A673 (cell line): ENCODE results near the gene POLR1A. TPM values are rescaled to one million over a fixed set of nuclear protein-coding genes. Genes with fewer than 3 reads are reported as not detected.

Experiments
- BruUV-seq: library from RNA; stranded (reverse); fragments of 400-500 nt; replicated peaks from 2 replicates; lab custom pipeline; 2021; lab: Mats Ljungman, UMichigan
- CTCF ChIA-PET: fragments of 300-600 bp; sonication (Branson Sonifier 250); formaldehyde crosslinking; loops from one replicate; lab custom pipeline; 2022; ENCODE audit warnings: antibody characterized with exemption; lab: Charles Lee
- POLR2A ChIA-PET: fragments of 300-600 bp; sonication (Branson Sonifier 250); formaldehyde crosslinking; loops from one replicate; lab custom pipeline; 2022; ENCODE audit warnings: antibody characterized with exemption; ENCODE audit not compliant: low non-redundant PET; lab: Charles Lee
- DNase-seq: peaks from one replicate; pipeline ENCODE4 v3.0.0-alpha.2; 2015; ENCODE audit warnings: low spot score
- H3K27ac ChIP-seq: fragments of 200-600 bp; sonication (generic); 2 replicates; pipeline ENCODE4 v1.5.1; 2016; ENCODE audit warnings: mixed run types, low read depth, mild to moderate bottlenecking, mixed read lengths, antibody characterized with exemption, low read length; ENCODE audit not compliant: poor library complexity, severe bottlenecking
- H3K27me3 ChIP-seq: fragments of 200-600 bp; sonication (generic); replicated peaks from 2 replicates; pipeline ENCODE4 v1.6.1; 2017; ENCODE audit warnings: mixed run types, low read depth, mild to moderate bottlenecking, mixed read lengths, antibody characterized with exemption, low read length; ENCODE audit not compliant: insufficient read depth, poor library complexity
- H3K36me3 ChIP-seq: fragments of 200-600 bp; sonication (generic); 2 replicates; pipeline ENCODE4 v1.6.1; 2016; ENCODE audit warnings: mixed run types, mild to moderate bottlenecking, mixed read lengths, antibody characterized with exemption, low read length; ENCODE audit not compliant: insufficient read depth, poor library complexity, severe bottlenecking
- H3K4me1 ChIP-seq: fragments of 200-600 bp; sonication (generic); 2 replicates; pipeline ENCODE4 v1.6.1; 2017; ENCODE audit warnings: mixed run types, mild to moderate bottlenecking, mixed read lengths, antibody characterized with exemption, low read length; ENCODE audit not compliant: insufficient read depth, poor library complexity, severe bottlenecking
- H3K4me3 ChIP-seq: fragments of 200-600 bp; sonication (generic); 2 replicates; pipeline ENCODE4 v1.5.1; 2016; ENCODE audit warnings: low read depth, mixed run types, mild to moderate bottlenecking, mixed read lengths, low read length; ENCODE audit not compliant: poor library complexity, severe bottlenecking
- H3K9me3 ChIP-seq: fragments of 200-600 bp; sonication (generic); 2 replicates; pipeline ENCODE4 v1.6.1; 2016; ENCODE audit warnings: mixed run types, low read depth, mild to moderate bottlenecking, mixed read lengths, antibody characterized with exemption, low read length; ENCODE audit not compliant: poor library complexity, severe bottlenecking
- CTCF ChIP-seq: fragments of 300-800, 200-600 bp; sonication (generic); conservative IDR thresholded peaks from 2 replicates; pipeline ENCODE4 v1.5.1; 2017; ENCODE audit warnings: low read depth, mild to moderate bottlenecking, antibody characterized with exemption, low read length, moderate library complexity, mixed read lengths
- EZH2 ChIP-seq: fragments of 200-600 bp; sonication (generic); IDR thresholded peaks from 2 replicates; pipeline ENCODE4 v1.6.1; 2017; ENCODE audit warnings: borderline replicate concordance, low read depth, mild to moderate bottlenecking, mixed read lengths, antibody characterized with exemption, low read length; ENCODE audit not compliant: poor library complexity, severe bottlenecking
- intact Hi-C: fragments of 100-400 bp; cut with micrococcal nuclease; formaldehyde crosslinking; loops from one replicate; pipeline ENCODE4 v1.10.0; 2022; ENCODE audit not compliant: unreplicated experiment
- total RNA-seq: library from RNA; stranded (reverse); gene quantifications from 2 replicates; pipeline ENCODE4 v1.2.3, GENCODE V29; 2021

Gene POLR1A
- total RNA-seq, 1 experiment from 2014 or later: 81.2 TPM

DNA sequence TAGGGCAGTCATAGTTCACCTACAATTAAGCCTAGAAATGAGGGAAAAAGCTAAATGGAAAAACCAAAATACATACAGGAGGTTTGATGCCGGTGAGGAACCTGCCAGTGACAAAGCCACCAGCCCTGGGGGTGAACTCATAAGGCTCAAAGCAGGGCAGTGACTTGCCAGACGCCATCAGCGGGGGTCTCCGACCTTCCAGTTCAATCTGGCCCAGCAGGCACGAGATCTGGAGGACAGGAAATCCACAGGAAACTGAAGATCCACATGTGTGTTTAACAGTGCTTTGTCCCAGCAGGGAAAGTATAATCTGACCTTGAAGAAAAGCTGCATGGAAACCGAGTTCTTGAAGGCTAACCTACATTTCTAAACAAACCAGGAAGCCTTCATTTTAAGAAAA is 60.1 kb downstream of the POLR1A start:
- Histone ChIP-seq H3K27me3 (no peaks in the 10 kb centered on the region), H3K4me1 (no peaks in the 10 kb centered on the region), H3K27ac (no peak overlapping the region), H3K4me3 (no peak overlapping the region), H3K9me3 (no peaks in the 10 kb centered on the region), H3K36me3 (peaks cover 87% of the 10 kb centered on the region)
- POLR2A ChIA-PET: no interaction called here
- TF ChIP-seq EZH2 (no peak), CTCF (no peak)
- intact Hi-C loops: no loop called here
- BruUV-seq: no TSS peak
- CTCF ChIA-PET: no interaction called here
- no peak for DNase-seq

DNA sequence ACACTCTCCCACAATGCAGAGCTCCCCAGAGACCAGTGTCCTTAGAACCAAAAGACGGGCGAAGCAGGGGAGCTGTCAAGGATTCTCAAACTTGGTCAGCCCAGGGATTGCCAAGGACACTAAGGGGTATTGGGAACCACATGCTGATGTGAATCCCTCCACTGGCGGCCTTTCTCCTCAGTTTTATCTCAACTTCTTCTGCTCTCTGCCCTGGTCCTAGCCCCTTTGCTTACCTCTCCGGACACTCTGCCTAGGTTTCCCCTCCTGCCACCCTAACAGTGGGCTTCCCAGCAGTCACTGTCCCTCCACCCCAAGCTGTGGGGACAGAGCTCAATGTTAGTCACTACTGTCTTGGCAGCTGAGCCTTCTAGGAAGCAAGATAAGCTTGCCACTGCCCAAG is 61.1 kb downstream of the POLR1A start:
- BruUV-seq: no TSS peak
- Histone ChIP-seq H3K9me3 (no peaks in the 10 kb centered on the region), H3K36me3 (peaks cover 91% of the 10 kb centered on the region), H3K4me3 (no peak overlapping the region), H3K27ac (no peak overlapping the region), H3K27me3 (no peaks in the 10 kb centered on the region), H3K4me1 (no peaks in the 10 kb centered on the region)
- DNase-seq: no peak
- ChIA-PET CTCF (no interaction called here), POLR2A (no interaction called here)
- intact Hi-C loops: no loop called here
- no peak for TF ChIP-seq EZH2
- no peak for TF ChIP-seq CTCF

DNA sequence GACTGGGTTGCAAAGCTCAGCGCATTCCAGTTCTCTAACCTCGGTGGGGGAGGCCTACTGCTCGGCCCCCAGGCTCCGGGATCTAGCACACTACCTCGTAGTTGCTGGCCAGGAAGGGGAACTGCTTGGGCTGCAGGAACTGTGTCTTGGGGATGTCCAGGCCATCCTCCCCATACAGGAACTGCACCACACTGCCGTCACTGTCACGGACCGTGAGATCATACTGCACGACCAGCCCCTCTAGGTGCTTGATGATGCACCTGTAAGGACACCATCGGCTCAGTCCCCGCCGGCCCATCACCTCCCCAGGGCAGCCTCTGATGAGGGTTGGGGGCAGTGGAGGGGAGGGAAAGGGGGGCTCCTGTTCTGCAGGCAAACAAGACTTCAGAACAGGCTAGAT is 61.6 kb downstream of the POLR1A start:
- no peaks in the 10 kb centered on the region for H3K27me3 ChIP-seq
- ChIA-PET POLR2A (no interaction called here), CTCF (no interaction called here)
- no peaks in the 10 kb centered on the region for H3K9me3 ChIP-seq
- H3K27ac ChIP-seq: no peak overlapping the region
- peaks cover 91% of the 10 kb centered on the region for H3K36me3 ChIP-seq
- DNase-seq: no peak
- H3K4me1 ChIP-seq: no peaks in the 10 kb centered on the region
- H3K4me3 ChIP-seq: no peak overlapping the region
- no TSS peak for BruUV-seq
- no peak for TF ChIP-seq CTCF
- TF ChIP-seq EZH2: no peak
- intact Hi-C loops: no loop called here
